ENCODE data around the gene GRAP. TPM values are rescaled to one million over a fixed set of nuclear protein-coding genes. Genes with fewer than 3 reads are reported as not detected.

Gene GRAP
- total RNA-seq, 1 donor, result not detected

GRCh38 chr17:18992454-18993130, 54.2 kb downstream of the GRAP start:
- no peak for TF ChIP-seq CTCF (IDR thresholded peaks at IDR 0.05; ENCODE audit: insufficient read depth, low read depth, low read length)
- no peak for DNase-seq (ENCODE audit: low read depth)
- no peak overlapping the region for H3K4me3 ChIP-seq (ENCODE audit: low read depth, low read length)

GRCh38 chr17:18991531-18992315, 55.0 kb downstream of the GRAP start:
- no peak for DNase-seq (ENCODE audit: low read depth)
- TF ChIP-seq CTCF (IDR thresholded peaks at IDR 0.05; ENCODE audit: insufficient read depth, low read depth, low read length), result no peak
- no peak overlapping the region for H3K4me3 ChIP-seq (ENCODE audit: low read depth, low read length)

- no peak for DNase-seq (ENCODE audit: low read depth)
- no peak overlapping the region for H3K4me3 ChIP-seq (ENCODE audit: low read depth, low read length)
- no peak for TF ChIP-seq CTCF (IDR thresholded peaks at IDR 0.05; ENCODE audit: insufficient read depth, low read depth, low read length)
Measured at GRCh38 chr17:18990331-18990730, 56.4 kb downstream of the GRAP start.

GRCh38 chr17:18988546-18989173, 58.1 kb downstream of the GRAP start:
- DNase-seq (ENCODE audit: low read depth), result no peak
- no peak overlapping the region for H3K4me3 ChIP-seq (ENCODE audit: low read depth, low read length)
- no peak for TF ChIP-seq CTCF (IDR thresholded peaks at IDR 0.05; ENCODE audit: insufficient read depth, low read depth, low read length)

GRCh38 chr17:18987862-18988545, 58.8 kb downstream of the GRAP start:
- no peak for DNase-seq (ENCODE audit: low read depth)
- no peak overlapping the region for H3K4me3 ChIP-seq (ENCODE audit: low read depth, low read length)
- no peak for TF ChIP-seq CTCF (IDR thresholded peaks at IDR 0.05; ENCODE audit: insufficient read depth, low read depth, low read length)

- no peak for DNase-seq (ENCODE audit: low read depth)
- TF ChIP-seq CTCF (IDR thresholded peaks at IDR 0.05; ENCODE audit: insufficient read depth, low read depth, low read length), result no peak
- no peak overlapping the region for H3K4me3 ChIP-seq (ENCODE audit: low read depth, low read length)
Measured at GRCh38 chr17:18987230-18987610, 59.5 kb downstream of the GRAP start.

Data from fibroblast of villous mesenchyme (primary cell).